ENCODE measurements around the gene TAC3.
"Not testable (repeated sequence)": the region's sequence is repeated elsewhere in the genome, so short reads cannot be mapped to it uniquely, and the experiment has no call there.

TAC3 gene

DNA sequence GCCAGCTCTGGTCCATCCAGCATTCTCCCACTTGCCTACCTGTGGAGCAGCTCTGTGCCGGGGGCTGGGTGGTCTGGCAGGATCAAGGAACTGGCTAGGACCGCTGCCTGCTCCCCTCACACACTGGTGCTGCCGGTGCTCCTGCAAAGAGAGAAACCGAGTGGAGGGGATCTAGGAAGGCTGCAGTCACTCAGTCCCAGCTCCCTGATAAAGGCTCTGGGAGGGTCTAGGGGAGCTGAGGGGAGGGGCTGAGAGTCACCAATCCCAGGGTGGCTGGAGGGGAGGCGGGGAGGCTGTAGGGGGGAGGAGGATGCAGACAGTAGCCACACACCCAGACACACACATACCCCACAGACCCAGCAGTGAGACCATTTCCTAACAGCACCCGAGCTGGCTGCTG is at the start of gene TAC3:
Gene TAC3, minus strand, starts transcription at position 182 of the 400 bp plus-strand sequence. CDS start 732 bp downstream, outside the sequence.
- DNase-seq, result no peak

DNA sequence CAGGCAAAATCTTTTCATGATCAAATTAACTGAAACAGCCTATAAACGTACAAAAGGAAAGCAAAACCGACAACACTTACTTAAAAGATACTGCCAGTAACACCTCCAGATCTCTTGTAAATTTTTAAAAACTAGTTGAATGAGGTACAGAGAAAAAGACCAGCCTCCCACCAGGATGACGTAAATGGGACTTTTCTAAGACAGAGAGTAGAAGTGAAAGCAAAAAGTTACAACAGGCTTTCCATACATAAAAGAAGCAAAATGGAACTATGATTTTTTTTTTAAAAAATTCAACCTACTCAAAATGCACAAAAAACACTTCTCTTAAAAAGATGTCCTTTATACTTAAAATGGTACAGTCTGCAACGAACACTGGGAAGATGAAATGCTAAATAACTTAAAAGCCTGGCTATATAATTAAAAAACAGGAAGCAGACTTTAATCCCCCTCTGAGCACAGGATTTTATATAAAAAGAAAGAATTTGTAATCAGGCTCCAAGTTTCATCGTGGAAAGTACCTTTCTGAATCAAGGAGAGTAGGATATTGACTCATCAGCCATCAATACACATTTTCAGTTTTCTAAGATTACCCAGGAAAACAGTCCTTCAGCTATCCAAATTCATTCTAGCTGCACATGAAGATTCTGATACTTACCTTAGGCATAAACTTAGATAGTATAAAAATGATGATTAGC is 47.8 kb upstream of the TAC3 start:
- no peak for DNase-seq

DNA sequence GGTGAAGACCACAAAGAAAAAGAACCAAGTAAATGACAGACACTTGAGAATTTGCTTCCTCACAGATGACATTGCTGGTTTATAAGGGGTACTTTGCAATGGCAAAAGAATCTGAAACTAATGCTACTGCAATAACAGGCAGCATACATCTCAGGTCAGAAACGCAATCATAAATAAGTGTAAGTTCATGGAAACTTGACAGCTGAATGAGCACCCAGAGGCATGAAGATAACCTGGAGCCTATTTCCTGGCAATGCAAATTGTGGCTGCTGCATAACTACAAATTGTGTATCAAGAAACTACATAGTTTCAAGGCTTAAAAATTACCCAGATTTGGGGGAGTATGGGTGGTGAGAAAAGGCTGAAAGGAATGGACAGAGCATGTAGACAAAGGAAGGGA is 42.1 kb upstream of the TAC3 start:
- DNase-seq, result no peak

DNA sequence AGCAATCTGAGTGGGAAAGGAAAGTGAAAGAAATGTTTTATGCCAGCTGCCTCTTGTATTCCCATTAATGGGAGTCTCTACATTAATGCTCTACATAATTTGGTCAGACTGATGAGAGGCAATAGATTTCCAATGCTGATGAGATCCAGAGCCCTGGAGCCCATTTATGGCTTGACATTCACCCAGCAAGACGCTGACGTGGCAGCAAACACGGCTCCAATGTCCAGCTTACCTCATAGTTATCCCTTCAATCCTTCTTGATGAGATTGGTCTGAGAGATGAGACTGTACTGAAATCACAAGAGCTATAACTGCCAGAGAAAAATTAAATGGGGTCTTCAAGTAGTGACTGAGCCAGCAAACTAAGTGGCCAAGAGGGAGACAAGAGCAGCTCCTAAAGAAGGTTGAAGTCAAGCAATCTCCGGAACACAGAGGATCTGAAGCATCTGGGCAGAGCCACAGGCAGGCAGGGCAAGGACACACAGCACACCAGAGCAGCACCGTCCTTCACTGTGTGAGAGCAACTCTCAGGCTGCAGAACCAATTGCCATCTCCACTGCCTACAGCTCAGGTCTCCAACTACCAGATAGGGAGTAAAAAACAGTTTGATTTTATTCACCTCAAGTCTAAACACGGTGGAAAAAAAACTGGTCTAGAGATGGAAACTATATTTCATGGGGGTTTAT is 40.9 kb upstream of the TAC3 start:
- no peak for DNase-seq

DNA sequence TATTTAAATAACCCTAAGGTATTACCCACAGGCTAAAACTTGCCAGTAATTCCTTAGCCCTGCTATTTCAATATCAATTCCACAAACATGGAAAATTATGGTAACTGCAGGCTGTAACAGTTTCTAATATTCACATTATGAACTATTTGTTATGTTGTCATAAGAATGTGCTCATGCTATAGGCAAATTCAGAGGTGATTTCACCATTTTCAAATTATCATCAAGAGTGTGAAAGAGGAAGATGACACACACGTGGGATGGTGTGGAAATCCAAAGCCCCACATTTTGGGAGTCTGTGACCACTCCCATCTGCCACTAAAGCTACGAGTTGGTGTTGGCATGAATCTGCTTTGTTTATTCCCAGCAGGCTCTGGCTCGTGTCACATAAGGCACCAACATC is 39.5 kb upstream of the TAC3 start:
- DNase-seq, result no peak

DNA sequence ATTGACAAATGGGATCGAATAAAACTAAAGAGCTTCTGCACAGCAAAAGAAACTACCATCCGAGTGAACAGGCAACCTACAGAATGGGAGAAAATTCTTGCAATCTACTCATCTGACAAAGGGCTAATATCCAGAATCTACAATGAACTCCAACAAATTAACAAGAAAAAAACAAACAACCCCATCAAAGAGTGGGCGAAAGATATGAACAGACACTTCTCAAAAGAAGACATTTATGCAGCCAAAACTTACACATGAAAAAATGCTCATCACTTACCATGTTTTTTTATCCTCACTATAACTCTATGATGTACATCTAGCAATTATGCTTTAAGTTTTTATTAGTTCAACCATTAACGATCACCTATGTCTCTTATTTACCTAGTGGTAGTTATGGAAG is 37.6 kb upstream of the TAC3 start:
- DNase-seq, result not testable (repeated sequence)

DNA sequence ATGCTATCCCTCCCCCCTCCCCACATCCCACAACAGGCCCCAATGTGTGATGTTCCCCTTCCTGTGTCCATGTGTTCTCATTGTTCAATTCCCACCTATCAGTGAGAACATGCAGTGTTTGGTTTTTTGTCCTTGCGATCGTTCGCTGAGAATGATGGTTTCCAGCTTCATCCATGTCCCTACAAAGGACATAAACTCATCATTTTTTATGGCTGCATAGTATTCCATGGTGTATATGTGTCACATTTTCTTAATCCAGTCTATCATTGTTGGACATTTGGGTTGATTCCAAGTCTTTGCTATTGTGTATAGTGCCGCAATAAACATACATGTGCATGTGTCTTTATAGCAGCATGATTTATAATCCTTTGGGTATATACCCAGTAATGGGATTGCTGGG is 36.8 kb upstream of the TAC3 start:
- not testable (repeated sequence) for DNase-seq

DNA sequence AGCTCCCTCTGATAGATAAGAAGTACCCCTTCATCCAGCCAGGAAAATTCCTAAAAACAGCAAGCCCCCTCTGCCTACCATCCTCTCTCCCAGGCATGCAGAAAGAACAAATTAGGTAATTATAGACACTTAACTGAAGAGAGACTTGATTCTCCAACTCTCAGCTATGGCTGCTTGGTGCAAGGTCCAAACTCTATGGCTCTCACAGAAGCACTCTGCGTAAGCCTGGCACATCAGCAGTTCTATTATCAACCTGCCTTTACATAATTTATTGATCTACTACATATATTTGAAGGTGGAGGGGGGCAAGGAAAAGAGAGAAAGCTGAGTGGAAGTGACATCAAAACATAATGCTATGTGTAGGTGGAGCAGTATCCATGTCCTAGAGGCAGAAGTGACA is 34.7 kb upstream of the TAC3 start:
- DNase-seq, result no peak

DNA sequence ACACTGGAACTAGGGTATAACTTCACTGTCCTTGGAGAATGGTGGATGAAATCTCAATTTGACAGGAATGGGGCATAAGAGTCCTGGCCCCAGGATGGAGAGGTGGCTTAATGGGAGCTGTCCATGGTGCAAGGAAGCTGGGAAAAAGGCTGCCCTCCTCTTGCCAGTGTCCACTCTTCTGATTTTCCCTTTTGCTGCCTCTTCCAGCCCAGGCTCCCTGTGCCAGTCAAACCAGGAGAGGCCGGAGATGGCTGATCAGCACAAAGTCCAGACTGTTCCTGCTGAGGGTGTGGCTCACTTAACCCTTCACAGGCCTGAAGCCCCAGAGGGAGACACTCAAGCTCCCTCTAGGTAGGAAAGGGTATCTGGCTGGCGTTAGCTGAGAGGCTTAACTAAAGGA is 33.6 kb upstream of the TAC3 start, which contains the start of gene MYO1A:
Gene MYO1A, minus strand, starts transcription at position 240 of the 400 bp plus-strand sequence. CDS start 1,806 bp downstream, outside the sequence.
- DNase-seq, result no peak

DNA sequence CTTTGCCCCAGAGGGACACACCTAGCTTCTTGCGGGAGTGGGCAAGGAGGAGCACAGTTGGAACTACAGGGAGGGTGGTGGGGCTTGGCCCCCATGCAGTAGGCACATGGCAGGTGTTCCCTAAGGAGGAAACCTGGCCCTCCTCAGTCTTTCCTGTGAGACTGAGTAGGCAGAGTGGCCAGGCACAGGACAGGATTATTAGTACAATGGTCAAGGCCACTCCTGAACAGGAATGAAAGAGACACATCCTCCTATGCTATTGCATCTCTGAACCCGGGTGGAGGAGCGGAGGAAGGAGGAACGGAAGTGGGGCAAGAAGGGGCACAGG is 32.8 kb upstream of the TAC3 start:
- DNase-seq, result no peak

DNA sequence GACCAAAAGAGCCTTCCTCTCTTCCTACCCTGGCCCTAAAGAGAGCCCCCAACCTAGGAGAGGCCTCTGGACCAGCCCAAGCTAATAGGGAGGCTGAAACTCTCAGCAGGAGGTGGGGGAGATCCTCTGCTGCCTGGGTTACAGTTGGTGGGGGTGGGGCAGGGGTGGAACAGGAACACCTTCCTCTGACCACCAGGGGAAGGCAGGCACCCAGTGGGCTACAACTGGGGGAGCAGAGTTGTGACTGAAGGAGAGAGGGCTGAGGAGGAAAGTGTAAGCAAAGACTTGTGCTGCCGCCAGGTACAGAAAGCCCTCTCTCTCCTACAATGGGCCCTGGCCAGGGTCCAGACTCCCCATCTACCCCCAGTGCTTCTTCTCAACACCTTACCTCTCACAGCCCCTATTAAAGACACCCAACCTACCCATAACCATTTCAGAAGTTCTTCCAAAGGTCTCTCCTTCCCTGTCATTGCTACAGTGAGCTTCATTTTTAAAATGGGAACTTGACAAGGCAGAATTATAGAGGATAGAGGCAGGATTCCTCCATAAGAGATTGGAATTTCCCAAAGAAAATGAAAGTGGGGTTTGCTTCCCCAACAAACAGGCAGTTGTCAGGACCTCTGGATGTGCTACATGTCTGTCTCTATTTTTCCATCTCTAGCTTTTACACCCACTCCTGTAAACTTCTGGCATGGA is 32.2 kb upstream of the TAC3 start:
- no peak for DNase-seq

DNA sequence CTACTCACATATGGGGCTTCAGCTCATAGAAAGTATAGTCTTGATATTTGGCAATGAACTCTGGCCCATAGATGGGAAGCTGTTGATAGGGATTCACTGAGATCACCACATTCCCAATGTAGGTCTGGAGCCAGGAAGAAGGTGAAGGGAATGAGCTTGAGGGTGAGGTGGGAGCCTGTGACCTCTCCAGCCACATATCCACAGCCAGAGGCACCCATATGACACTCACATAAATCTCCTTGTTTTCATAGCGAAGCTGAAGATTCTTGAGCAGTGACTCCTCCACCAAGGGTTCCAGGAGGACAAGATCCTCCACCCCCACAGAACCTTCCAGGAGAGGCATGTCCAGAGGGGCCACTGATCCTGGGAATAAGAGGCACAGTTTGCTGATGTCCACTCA is 31.7 kb upstream of the TAC3 start:
- DNase-seq, result no peak

DNA sequence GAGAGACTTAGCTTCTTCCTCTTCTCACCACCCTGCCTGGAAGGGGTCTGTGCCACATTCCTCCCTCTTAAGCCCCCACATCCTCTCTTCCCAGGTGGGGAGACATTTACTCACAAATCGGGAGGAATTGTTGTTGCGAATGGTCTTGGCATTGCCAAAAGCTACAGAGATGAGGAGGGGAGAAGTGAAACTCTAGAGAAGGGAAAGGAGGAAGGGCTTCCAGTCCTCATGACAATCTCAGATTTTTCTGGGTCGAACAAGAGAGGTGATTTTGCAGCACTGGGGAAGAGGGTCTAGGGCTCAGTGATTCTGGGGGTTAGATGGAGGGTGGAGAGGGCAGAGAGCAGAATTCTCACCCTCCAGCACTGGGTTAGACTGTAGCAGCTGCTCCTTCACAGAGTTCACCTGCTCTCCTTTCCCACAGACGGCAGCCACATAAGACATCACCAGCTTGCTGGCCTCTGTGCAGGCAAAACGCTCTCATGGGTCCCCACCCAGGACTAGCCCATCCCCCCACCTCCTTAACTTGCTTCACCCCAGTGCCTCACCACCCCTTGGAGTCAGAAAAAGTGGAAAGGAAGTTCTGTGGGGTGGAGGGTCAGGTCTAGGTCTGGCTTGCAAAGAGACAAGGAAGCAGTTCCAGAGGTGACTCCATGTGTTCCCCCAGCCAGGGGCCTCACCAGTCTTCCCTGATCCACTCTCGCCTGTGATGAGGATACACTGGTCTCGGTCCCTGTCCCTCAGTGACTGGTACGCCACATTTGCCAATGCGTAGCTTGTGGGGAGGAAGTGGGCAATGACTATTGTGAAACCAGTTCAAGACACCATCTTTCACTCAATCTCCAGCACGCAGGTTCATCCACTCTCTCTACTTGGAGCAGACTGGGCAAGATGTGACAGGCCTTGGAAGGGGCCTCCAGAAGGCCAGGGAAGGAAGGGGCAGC is 30.9 kb upstream of the TAC3 start:
- no peak for DNase-seq

DNA sequence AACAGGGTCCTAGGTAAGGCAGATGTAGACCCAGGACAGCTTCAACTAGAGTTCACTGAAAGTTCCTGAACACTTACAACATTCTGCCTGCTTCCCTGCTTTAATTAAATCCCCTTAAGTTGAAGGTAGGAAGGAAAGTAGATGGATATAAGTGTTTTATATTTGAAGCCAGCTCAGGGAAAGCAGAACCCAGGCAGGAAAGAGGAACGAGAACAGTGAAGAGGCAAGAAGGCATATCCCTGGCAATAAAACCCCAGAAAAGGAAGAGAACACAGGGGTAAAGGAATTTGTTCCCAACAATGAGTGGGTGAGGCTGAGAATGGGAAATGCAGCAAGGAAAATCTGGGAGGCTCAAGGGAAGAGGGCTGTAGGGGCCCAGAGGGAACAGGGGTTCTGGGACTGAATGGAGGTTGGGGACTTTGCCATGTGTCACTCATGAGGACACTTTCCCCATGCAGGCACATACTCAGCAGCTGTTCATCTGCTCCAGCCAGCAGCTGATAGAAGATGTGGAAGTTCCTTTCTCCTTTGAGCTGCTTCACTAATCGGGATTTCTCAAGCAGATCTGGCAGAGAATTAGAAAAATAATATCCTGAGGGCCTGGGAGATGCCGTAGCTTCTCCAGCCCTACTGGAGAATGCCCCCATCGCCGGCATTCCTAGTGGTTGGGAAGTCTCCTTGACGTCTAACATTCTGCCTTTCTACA is 29.9 kb upstream of the TAC3 start:
- no peak for DNase-seq

DNA sequence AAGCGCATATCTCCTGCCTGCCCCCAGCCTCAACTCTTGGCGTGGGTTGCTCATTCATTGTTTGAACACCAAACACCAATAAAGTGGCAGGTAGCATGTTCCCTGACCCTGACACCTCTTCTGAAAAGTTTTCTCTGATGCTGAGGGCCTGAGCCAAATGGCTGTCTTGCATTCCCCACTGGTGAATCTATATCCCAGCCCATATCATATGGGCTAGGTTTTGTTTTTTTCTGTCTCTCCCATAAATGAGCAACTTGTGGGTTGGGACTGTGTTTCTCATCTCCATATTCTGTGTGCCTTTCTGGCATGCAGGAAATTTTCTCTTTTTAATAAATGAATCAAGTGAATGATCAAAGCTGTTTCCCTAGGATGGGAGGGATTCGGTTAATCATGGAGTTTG is 28.6 kb upstream of the TAC3 start:
- DNase-seq, result no peak

DNA sequence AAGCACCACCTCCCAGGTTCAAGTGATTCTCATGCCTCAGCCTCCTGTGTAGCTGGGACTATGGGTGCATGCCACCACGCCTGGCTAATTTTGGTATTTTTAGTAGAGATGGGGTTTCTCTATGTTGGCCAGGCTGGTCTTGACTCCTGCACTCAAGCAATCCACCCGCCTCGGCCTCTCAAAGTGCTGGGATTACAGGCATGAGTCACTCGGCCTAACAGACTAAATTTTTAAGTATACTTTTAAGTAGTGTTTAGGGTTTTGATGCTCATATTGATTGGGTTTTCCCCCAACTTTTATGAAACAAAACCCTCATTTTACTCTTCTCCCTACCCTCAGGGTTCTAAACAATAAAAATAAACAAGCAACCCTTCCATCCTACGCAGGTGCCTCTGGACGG is 28.1 kb upstream of the TAC3 start:
- DNase-seq, result no peak

DNA sequence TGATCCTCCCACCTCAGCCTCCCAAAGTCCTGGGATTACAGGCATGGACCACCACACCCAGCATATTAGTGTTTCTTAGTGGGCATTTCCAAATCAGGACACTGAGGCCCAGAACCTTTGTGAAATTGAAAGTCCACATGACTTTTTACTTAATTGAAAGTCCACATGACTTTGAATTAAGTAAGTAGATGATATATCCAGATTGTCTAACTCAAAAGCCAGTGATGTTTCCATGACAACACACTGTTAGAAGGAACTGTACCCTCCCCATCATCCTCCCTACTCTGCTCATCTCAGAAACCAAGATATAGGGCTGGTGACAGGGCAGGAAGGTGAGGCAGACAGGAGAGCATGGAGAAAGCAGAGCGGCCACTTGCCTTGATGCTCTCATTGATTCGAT is 26.4 kb upstream of the TAC3 start:
- DNase-seq, result no peak

DNA sequence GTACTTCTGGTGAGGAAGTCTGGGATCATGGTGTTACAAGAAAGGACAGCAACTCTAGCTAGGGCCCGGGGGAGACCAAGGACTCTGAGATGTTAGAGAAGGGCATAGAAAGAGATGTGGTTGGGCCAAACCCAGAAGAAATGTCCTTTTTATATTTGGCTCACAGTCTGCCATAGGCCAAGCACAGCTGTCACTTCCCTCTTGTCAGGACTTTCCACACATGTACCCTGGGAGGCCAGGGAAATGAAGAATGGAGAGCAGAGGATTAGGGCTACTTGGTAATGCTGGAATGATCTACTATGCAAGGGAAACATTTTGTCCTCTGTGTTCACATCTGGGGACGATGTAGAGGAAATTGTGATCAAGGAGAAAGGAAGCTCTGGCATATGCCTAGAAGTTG is 24.4 kb upstream of the TAC3 start:
- DNase-seq, result no peak

DNA sequence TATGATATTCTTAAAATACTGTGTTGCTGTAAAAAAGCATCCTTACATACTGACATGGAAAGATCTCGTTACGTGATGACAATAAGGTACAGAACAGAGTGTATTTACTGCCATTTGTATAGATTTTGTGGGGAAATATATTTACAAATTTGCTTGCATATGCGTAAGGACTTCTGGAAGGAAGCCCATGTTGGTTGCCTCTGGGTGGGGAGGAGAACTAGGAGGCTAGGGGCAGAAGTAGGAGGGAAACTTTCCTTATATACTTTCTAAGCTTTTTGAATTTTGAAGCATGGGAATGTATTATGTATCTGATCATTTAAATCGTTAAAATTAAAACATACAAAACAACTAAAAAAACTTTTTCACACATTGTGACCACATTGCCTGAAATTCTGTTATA is 23.9 kb upstream of the TAC3 start:
- no peak for DNase-seq

DNA sequence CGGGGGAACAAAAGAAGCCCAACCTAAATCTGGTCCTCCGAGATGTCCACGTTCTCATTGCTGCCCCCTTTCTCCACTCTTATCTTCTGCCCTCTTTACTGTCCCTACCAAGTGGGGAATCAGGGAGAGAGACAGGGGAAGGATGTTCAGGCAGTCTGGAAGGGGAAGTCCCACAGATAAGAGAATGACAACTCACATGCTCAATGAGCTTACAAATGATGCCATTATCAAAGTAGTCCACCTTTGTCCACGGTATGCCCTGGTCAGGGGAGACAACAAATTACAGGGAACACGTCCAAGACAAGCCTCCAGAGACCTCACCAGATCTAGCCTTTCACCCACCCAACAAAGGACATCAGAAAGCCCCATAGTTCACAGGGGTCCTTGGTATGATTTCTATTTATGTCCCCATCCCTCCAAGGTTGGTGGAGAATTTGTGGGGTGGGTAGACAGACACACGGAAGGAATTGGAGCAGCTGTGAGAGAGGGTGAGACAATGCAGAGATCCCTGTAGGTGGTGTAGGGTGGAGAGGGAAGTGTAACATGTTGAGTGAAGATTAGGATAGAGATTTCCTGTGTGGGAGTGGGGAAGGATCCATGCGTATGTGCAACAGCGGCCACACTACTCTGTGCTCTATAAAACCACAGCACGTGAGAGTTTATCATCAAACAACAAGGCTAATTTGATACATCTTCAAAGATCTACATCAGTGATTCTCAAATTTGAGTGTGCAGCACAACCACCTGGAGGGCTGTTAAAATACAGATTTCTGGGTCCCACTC is 22.9 kb upstream of the TAC3 start:
- DNase-seq, result no peak

DNA sequence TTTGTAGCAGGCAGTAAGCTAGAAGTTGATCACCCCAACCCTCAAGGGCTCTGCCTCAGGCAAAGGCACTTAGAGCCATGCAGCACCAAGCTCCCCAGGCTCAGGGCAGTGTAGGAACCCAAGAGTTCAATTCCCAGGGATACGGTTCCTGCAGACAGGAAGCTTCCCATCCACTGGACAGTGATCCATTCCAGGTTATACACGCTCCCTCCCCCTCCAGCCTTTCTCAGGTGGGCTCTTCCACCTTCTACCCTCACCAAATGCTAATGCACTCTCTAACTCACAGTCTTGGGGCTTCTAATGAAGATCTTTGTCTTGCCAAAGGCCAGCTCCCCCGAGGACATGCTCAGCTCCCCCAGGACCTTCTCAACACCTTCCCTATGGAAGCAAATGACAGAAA is 20.9 kb upstream of the TAC3 start:
- no peak for DNase-seq

DNA sequence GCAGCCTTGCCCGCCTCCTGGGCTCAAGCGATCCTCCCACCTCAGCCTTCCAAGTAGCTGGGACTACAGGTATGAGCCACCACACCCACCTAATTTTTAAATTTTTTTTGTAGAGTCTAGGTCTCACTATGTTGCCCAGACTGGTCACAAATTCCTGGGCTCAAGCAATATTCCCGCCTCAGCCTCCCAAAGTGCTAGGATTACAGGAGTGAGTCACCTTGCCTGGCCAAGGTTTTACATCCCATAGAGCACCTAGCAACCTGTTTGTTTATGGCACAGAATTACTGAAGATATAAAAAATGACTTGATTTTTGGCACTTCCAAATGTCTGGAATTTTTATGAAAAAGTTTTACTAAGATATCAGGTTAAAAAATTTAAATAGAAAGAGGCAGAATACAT is 17.1 kb upstream of the TAC3 start:
- no peak for DNase-seq

Measured in eye (tissue), 1 donor.